ENCODE measurements around the gene NEK1.

Gene NEK1

DNA sequence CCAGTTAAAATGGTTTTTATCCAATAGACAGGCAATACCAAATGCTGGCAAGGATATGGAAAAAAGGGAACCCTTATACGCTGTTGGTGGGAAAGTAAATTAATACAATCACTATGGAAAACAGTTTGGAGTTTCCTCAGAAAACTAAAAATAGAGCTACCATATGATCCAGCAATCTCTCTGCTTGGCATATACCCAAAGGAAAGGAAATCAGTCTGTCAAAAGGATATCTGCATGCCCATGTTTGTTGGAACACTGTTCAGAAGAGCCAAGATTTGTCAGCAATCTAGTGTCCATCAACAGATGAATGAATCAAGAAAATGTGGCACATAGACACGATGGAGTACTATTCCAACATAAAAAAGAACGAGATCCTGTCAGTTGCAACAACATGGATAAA lies 250.6 kb downstream of the NEK1 start:
- no peak for DNase-seq

DNA sequence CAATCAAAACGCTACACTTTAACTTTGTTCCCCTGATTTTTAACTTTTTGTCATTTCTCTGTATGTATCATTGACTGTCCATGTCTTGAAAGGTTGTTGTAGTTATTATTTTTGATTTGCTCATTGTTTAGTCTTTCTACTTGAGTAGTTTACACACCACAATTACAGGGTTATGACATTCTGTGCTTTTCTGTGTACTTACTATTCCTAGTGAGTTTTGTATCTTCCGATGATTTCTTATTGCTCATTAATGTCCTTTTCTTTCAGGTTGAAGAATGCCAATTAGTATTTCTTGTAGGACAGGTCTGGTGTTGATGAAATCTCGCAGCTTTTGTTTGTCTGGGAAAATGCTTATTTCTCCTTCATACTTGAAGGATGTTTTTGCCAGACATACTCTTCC lies 252.4 kb downstream of the NEK1 start:
- DNase-seq = no peak

DNA sequence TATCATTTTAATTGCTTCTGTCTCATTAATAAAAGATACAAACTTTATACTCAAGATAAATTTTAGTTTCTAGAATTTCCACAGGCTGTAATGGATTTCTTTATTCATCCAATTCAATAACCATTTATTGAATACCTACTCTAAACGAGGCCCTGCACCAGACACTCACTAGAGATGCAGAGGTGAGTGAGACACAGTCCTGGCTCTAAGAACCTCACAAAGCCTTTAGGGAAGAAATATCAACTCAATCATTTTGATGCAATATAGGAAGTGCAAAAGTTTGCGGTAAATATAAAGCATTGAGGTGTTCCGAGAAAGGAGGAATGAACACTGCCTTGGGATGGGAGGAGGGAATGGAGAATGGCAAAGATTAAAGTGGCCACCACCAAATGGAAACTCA lies 260.0 kb downstream of the NEK1 start:
- DNase-seq = no peak

DNA sequence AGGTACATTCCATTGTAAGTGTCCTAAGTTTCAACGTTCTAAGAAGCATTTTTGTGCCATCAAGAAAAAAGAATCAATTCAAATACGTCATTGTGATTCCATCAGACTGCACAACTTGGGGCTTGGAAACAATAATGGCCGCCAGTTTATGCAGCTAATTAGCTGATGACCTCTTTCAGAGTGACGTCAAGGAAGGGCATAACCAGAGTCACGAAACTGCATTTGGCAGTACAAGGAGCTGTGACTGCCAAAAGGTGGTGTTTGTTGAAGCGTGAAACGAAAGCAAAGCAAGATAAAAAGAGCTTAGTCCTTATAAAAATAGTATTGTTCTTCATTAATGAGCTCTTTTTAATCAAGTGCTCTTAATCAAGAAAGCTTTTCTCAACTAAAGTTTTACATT lies 260.5 kb downstream of the NEK1 start:
- no peak for DNase-seq

- DNase-seq = no peak
Measured at GRCh38 chr4:169348541-169348940, 263.8 kb downstream of the NEK1 start.

- no peak for DNase-seq
Measured at GRCh38 chr4:169346840-169347239, 265.5 kb downstream of the NEK1 start.

GRCh38 chr4:169345316-169345721 lies 267.1 kb downstream of the NEK1 start:
- no peak for DNase-seq

Data from NCI-H510A (cell line).